ENCODE data around the gene CD200.

DNA sequence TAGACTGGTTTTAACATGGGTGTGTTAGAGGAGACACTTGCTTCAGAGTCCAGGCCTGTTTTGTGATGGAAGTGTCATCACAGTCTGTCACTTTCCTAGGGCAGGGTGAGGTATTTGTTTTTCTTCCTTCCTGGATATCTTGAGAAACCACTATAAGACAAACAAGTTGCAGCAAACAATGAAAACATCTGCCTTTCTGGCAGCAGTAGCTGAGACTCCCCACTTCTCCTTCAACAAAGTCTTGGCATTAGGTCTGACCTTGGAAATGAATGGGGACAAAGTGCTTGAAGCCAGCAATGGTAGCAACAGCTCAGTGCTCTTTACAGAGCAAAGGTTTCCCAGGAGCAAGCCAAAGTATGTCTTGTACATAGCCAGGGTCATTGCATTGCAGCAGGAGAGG lies 64.6 kb downstream of the CD200 start:
- TF ChIP-seq, protein P1, sequence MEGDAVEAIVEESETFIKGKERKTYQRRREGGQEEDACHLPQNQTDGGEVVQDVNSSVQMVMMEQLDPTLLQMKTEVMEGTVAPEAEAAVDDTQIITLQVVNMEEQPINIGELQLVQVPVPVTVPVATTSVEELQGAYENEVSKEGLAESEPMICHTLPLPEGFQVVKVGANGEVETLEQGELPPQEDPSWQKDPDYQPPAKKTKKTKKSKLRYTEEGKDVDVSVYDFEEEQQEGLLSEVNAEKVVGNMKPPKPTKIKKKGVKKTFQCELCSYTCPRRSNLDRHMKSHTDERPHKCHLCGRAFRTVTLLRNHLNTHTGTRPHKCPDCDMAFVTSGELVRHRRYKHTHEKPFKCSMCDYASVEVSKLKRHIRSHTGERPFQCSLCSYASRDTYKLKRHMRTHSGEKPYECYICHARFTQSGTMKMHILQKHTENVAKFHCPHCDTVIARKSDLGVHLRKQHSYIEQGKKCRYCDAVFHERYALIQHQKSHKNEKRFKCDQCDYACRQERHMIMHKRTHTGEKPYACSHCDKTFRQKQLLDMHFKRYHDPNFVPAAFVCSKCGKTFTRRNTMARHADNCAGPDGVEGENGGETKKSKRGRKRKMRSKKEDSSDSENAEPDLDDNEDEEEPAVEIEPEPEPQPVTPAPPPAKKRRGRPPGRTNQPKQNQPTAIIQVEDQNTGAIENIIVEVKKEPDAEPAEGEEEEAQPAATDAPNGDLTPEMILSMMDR (IDR thresholded peaks at IDR 0.05), result no peak
- no peak for TF ChIP-seq POLR2A (IDR thresholded peaks at IDR 0.05)
- no peak for TF ChIP-seq EP300 (IDR thresholded peaks at IDR 0.05)
- TF ChIP-seq POLR2AphosphoS5 (IDR thresholded peaks at IDR 0.05), result no peak

Data from suprapubic skin (tissue), 4 donors.